ENCODE measurements around the gene GNAT3.
A peak's percentile ranks its signal among the peaks of the same experiment; 100 is the strongest.

The GNAT3 gene

DNA sequence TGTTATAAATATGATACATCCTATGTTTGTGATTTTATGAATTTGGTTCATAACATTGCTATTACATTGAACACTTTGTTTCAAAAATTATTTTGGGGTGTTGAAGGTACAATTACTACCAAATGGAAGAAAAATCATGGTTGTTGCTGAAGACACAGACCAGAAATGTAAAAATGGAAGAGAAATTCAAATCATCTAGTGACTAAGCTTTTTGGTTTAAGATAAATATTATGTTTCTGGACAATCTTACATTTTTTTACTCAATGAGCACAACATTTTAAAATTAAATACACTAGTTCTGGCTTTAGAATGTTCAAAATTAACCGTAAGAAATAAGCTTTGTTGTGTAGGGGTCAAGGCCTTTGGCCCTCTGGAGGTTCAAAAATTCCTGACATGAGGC lies 82.7 kb downstream of the GNAT3 start:
- no peak overlapping the region for H2AFZ ChIP-seq (ENCODE audit: low read depth, low read length)
- TF ChIP-seq EZH2 (IDR thresholded peaks at IDR 0.05; ENCODE audit: borderline replicate concordance, low read depth, low read length, severe bottlenecking): no peak
- TF ChIP-seq, protein P1, sequence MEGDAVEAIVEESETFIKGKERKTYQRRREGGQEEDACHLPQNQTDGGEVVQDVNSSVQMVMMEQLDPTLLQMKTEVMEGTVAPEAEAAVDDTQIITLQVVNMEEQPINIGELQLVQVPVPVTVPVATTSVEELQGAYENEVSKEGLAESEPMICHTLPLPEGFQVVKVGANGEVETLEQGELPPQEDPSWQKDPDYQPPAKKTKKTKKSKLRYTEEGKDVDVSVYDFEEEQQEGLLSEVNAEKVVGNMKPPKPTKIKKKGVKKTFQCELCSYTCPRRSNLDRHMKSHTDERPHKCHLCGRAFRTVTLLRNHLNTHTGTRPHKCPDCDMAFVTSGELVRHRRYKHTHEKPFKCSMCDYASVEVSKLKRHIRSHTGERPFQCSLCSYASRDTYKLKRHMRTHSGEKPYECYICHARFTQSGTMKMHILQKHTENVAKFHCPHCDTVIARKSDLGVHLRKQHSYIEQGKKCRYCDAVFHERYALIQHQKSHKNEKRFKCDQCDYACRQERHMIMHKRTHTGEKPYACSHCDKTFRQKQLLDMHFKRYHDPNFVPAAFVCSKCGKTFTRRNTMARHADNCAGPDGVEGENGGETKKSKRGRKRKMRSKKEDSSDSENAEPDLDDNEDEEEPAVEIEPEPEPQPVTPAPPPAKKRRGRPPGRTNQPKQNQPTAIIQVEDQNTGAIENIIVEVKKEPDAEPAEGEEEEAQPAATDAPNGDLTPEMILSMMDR (IDR thresholded peaks at IDR 0.05; ENCODE audit: borderline replicate concordance, extremely low read depth, low read length, poor library complexity, severe bottlenecking): no peak
- DNase-seq (no peak), ATAC-seq (ENCODE audit: insufficient read depth, low read depth) (no peak)
- H3K9ac ChIP-seq (ENCODE audit: low read depth, low read length): no peak overlapping the region
- H3K27me3 ChIP-seq (ENCODE audit: insufficient read depth, low read length, poor library complexity): no peaks in the 10 kb centered on the region
- no peaks in the 10 kb centered on the region for H4K20me1 ChIP-seq (ENCODE audit: insufficient read depth, low read length)
- no peak overlapping the region for H3K27ac ChIP-seq (ENCODE audit: low read length)
- H3K79me2 ChIP-seq (ENCODE audit: insufficient read depth, low read length): no peaks in the 10 kb centered on the region
- no peaks in the 10 kb centered on the region for H3K36me3 ChIP-seq (ENCODE audit: insufficient read depth, low read length)
- no peak overlapping the region for H3K4me3 ChIP-seq (ENCODE audit: low read depth in 1 of 2, low read length in 2 of 2)
- no peak overlapping the region for H3K4me2 ChIP-seq (ENCODE audit: insufficient read depth, low read length)
- H3K4me1 ChIP-seq (ENCODE audit: insufficient read depth, low read length): no peaks in the 10 kb centered on the region
- no peaks in the 10 kb centered on the region for H3K9me3 ChIP-seq (ENCODE audit: insufficient read depth, low read length, severe bottlenecking)

DNA sequence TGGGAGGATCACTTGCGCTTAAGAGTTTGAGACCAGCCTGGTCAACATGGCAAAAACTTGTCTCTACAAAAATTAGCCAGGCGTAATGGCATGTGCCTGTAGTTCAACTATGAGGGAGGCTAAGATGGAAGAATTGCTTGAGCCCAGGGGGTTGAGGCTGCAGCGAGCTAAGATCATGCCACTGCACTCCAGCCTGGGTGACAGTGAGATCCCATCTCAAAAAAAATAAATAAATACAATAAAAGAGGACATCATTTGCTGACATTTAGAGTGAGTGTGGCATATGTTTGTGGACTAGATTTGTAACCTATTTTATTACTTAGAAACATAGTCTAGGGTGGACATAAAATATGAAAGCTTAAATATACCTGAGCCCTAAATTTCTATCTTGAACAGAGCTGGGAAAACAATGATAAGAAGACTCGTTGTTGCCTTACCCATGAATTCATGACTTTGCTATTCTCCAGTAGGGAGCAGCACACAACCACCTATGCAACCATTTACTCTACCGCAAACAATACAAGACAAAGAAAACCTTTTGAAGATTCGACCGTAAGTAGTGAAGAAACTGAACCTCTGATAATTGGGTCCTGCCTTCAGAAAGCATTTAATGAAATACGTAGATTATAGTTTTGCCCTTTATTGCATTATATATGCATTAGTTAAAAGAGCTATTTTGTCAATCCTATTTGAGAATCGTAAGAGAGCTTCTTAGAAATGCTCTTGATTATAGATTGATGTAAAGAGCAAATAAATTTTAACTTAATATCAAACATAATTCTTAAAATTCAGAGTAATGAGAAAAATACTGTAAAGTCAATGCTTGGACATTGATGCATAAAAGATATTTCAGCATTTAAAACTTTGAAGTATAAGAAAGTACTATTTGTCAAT lies 83.5 kb downstream of the GNAT3 start:
- H3K4me3 ChIP-seq (ENCODE audit: low read depth in 1 of 2, low read length in 2 of 2): no peak overlapping the region
- H3K4me1 ChIP-seq (ENCODE audit: insufficient read depth, low read length): no peaks in the 10 kb centered on the region
- ATAC-seq (ENCODE audit: insufficient read depth, low read depth): peak; percentile 54; the same call in 1 of the 3 replicates
- H3K36me3 ChIP-seq (ENCODE audit: insufficient read depth, low read length): no peaks in the 10 kb centered on the region
- no peaks in the 10 kb centered on the region for H3K9me3 ChIP-seq (ENCODE audit: insufficient read depth, low read length, severe bottlenecking)
- DNase-seq: no peak
- no peak overlapping the region for H3K4me2 ChIP-seq (ENCODE audit: insufficient read depth, low read length)
- no peaks in the 10 kb centered on the region for H3K79me2 ChIP-seq (ENCODE audit: insufficient read depth, low read length)
- TF ChIP-seq EZH2 (IDR thresholded peaks at IDR 0.05; ENCODE audit: borderline replicate concordance, low read depth, low read length, severe bottlenecking): no peak
- TF ChIP-seq, protein P1 (IDR thresholded peaks at IDR 0.05; ENCODE audit: borderline replicate concordance, extremely low read depth, low read length, poor library complexity, severe bottlenecking): peak; percentile 45
- no peaks in the 10 kb centered on the region for H4K20me1 ChIP-seq (ENCODE audit: insufficient read depth, low read length)
- no peaks in the 10 kb centered on the region for H3K27me3 ChIP-seq (ENCODE audit: insufficient read depth, low read length, poor library complexity)
- no peak overlapping the region for H3K9ac ChIP-seq (ENCODE audit: low read depth, low read length)
- H2AFZ ChIP-seq (ENCODE audit: low read depth, low read length): no peak overlapping the region
- no peak overlapping the region for H3K27ac ChIP-seq (ENCODE audit: low read length)

DNA sequence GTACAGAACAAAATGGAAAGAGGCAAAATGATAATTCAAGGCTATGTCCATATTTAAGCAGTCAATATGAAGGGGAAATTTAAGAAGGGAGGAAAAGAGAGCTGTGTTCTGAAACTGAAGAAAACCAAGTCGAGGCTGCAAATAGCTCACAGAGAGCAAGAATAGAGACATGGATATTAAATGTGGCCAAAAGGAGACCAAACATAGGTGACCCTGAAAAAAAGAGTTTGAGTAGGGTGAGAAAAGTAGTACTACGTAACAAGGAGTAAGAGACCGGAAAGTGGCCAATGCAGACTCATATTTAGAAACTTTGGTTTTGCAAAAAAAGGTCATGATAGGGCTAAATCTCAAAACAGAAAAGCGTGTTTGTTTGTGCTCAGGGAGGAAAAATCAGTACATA lies 84.6 kb downstream of the GNAT3 start:
- no peak for TF ChIP-seq EZH2 (IDR thresholded peaks at IDR 0.05; ENCODE audit: borderline replicate concordance, low read depth, low read length, severe bottlenecking)
- TF ChIP-seq, protein P1 (IDR thresholded peaks at IDR 0.05; ENCODE audit: borderline replicate concordance, extremely low read depth, low read length, poor library complexity, severe bottlenecking): no peak
- no peak overlapping the region for H3K27ac ChIP-seq (ENCODE audit: low read length)
- no peak overlapping the region for H2AFZ ChIP-seq (ENCODE audit: low read depth, low read length)
- H3K4me1 ChIP-seq (ENCODE audit: insufficient read depth, low read length): no peaks in the 10 kb centered on the region
- ATAC-seq (ENCODE audit: insufficient read depth, low read depth): no peak
- no peaks in the 10 kb centered on the region for H3K9me3 ChIP-seq (ENCODE audit: insufficient read depth, low read length, severe bottlenecking)
- H3K27me3 ChIP-seq (ENCODE audit: insufficient read depth, low read length, poor library complexity): no peaks in the 10 kb centered on the region
- H3K4me3 ChIP-seq (ENCODE audit: low read depth in 1 of 2, low read length in 2 of 2): no peak overlapping the region
- DNase-seq: no peak
- no peak overlapping the region for H3K4me2 ChIP-seq (ENCODE audit: insufficient read depth, low read length)
- H3K9ac ChIP-seq (ENCODE audit: low read depth, low read length): no peak overlapping the region
- no peaks in the 10 kb centered on the region for H3K36me3 ChIP-seq (ENCODE audit: insufficient read depth, low read length)
- H3K79me2 ChIP-seq (ENCODE audit: insufficient read depth, low read length): no peaks in the 10 kb centered on the region
- H4K20me1 ChIP-seq (ENCODE audit: insufficient read depth, low read length): no peaks in the 10 kb centered on the region

Data from DND-41 (cell line).